Measurements from ENCODE around the gene ADAP1.

DNA sequence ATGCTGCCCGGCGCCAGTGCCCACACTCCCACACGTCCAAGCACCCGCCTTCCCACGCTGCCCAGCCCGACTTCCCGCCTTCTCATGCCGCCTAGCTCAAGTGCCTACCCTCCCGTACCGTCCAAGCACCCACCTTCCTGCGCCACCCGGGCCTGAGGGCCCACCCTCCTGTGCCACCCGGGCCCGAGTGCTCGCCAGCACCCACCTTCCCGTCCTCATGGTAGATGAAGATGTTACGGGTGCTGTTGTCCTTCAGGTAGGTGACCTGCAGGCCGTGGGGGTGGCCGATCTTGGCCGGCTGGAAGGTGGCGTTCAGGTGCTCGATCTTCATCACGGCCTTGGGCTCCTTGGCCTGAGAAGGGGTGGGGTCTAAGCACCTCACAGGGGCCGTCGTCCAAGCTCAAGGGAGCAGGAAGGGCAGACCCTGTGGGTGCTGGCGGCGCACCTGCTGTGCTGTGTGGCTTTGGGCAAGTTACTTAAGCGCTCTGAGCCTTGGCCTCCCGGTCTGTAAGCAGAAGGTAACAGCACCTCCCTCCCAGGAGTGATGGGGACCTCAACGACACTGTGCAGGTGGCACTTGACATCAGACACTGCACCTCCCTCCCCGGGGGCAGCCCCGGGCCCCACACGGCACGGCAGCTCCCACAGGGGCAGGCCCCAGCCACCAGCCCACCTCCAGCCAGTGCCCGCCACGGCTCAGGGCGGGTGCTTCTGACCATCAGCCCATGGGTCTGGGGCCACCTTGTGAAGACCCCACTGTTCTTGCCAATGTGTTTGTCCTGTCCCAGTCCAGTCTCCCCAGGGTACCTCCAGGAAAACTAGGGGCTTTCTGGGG is 50.3 kb downstream of the ADAP1 start:
- no peak for TF ChIP-seq POLR2A (IDR thresholded peaks at IDR 0.05)
- TF ChIP-seq, protein P1, sequence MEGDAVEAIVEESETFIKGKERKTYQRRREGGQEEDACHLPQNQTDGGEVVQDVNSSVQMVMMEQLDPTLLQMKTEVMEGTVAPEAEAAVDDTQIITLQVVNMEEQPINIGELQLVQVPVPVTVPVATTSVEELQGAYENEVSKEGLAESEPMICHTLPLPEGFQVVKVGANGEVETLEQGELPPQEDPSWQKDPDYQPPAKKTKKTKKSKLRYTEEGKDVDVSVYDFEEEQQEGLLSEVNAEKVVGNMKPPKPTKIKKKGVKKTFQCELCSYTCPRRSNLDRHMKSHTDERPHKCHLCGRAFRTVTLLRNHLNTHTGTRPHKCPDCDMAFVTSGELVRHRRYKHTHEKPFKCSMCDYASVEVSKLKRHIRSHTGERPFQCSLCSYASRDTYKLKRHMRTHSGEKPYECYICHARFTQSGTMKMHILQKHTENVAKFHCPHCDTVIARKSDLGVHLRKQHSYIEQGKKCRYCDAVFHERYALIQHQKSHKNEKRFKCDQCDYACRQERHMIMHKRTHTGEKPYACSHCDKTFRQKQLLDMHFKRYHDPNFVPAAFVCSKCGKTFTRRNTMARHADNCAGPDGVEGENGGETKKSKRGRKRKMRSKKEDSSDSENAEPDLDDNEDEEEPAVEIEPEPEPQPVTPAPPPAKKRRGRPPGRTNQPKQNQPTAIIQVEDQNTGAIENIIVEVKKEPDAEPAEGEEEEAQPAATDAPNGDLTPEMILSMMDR (IDR thresholded peaks at IDR 0.05): no peak

Data from lower leg skin (tissue), 3 donors.